ENCODE results near the gene LYL1.

The LYL1 gene

DNA sequence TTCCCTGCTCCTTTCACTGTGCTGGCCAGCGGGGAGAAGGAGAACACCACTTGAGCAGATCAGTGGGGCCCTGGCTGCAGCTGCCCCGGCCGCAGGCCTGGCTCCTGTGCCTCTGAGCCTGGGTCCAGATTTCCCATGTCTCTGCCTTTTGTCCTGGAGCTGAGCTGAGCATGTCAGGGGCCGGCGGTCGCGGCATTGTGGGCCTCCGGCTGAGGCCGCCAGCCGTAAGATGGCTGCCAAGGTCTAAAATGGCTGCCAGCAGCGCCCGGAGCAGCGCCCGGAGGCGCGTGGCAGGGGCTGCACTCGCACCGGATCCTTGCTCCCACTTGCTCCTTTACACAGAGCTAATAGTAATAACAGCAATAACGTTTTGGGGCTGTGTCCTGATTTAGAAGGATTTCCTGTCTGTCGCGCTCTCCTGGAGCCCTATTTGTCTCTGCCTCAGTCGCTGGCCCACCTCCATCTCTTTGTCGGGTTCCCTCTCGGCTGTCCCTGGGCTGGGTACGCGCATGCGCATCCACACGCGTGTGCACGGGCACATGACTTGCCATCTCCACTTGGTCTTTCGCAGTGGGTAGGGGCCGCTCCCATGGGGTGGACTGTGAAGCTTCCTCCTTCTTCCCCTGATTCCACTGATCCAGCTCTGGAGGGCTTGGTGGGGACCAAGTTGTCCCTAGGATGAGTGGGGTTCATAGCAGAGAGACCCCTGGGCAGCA lies 32.1 kb downstream of the LYL1 start:
- no peak for TF ChIP-seq CTCF (IDR thresholded peaks at IDR 0.05; ENCODE audit: low read depth, low read length)
- H3K36me3 ChIP-seq: peaks cover 3% of the 10 kb centered on the region; the same call in 1 of the 2 replicates
- no peaks in the 10 kb centered on the region for H3K9me3 ChIP-seq
- H3K4me3 ChIP-seq (ENCODE audit: low read depth, low read length): no peak overlapping the region
- DNase-seq: no peak
- H3K27me3 ChIP-seq: no peaks in the 10 kb centered on the region
- peaks cover 5% of the 10 kb centered on the region; the same call in 1 of the 2 replicates for H3K4me1 ChIP-seq

DNA sequence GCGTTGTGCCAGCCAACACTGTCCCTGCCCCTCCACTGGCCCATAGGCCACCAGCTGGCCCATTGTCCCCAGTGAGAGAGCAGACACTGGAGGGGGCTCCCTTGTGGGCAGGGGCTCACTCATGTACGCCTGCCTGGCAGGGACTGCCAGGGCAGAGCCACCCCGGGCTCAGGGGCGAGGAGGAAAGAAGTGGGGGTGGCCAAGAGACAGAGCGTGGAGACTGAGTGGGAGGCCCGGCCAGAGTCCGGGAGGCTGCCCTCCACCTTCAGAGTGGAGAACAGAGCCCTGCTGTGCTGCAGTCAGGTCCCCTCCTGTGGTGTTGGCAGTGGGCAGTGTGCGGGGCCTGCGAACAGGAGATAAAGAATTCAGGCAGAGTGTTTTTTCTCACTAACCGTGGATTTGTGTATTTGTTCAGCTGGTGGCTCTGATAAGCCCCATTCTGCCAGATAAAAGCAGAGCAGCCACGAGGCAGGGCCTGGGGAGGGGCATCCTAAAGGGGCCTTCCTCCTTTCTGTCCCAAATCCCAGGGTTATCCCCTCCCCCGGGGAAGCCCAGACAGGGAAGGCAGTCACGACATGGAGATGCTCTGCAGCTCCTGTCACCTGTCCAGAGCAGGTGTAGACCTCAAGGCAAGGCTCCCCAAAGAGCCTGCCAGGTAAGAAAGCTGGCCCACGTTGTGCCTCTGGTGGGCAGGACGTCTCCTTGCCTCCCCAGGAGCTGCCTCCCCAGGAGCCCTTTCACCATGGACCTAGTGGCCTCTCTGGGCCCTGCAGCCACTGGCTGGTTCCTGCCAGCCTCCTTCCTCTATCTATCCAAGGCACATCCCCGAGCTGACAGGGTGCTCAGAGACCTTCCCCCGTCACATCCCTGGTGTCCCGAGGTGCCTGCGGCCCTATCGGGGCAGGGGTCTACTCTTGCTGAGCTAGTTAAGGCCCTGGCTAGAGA lies 33.0 kb downstream of the LYL1 start:
- TF ChIP-seq CTCF (IDR thresholded peaks at IDR 0.05; ENCODE audit: low read depth, low read length): no peak
- Histone ChIP-seq H3K27me3 (no peaks in the 10 kb centered on the region), H3K4me1 (peaks cover 5% of the 10 kb centered on the region; the same call in 1 of the 2 replicates), H3K9me3 (no peaks in the 10 kb centered on the region), H3K36me3 (peaks cover 3% of the 10 kb centered on the region; the same call in 1 of the 2 replicates), H3K4me3 (ENCODE audit: low read depth, low read length) (no peak overlapping the region)
- no peak for DNase-seq

DNA sequence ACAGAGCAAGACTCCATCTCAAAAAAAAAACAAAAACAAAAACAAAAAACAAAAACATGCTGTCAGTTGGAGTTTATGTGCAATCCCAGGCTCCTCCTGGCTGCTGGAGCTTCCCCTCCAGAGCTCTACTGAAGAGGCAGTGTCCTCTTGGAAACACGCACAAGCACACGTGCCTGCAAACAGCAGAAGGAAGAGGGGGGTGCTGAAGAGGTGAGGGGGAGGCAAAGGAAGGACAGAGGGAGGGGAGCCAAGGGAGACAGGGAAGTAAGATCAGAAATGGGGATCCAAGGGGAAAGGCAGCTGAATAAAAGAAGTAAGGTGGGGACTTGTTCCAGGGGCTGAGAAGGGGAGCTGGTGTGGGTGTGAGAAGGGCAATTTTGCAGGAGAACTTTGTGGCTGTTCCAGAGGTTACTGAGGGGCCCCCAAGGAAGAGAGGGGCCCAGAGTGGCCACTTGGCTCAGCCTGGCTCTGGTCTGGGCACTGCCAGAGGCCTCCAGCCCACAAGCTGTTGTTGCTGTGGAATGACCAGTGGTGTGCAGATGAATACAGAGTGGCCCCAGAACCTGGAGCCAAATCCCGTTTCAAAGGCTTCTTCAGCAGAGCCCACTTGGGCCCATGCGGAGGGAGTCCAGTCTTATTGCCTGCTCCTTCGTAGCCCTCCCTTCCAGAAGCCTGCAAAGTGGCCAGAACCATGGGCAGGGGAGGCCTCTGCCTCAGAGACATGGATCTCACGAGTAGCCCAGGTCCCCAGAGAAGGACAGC lies 34.4 kb downstream of the LYL1 start:
- no peaks in the 10 kb centered on the region for H3K36me3 ChIP-seq
- H3K9me3 ChIP-seq: no peaks in the 10 kb centered on the region
- peaks cover 5% of the 10 kb centered on the region; the same call in 1 of the 2 replicates for H3K4me1 ChIP-seq
- no peak overlapping the region for H3K4me3 ChIP-seq (ENCODE audit: low read depth, low read length)
- no peak for DNase-seq
- H3K27me3 ChIP-seq: no peaks in the 10 kb centered on the region
- no peak for TF ChIP-seq CTCF (IDR thresholded peaks at IDR 0.05; ENCODE audit: low read depth, low read length)

DNA sequence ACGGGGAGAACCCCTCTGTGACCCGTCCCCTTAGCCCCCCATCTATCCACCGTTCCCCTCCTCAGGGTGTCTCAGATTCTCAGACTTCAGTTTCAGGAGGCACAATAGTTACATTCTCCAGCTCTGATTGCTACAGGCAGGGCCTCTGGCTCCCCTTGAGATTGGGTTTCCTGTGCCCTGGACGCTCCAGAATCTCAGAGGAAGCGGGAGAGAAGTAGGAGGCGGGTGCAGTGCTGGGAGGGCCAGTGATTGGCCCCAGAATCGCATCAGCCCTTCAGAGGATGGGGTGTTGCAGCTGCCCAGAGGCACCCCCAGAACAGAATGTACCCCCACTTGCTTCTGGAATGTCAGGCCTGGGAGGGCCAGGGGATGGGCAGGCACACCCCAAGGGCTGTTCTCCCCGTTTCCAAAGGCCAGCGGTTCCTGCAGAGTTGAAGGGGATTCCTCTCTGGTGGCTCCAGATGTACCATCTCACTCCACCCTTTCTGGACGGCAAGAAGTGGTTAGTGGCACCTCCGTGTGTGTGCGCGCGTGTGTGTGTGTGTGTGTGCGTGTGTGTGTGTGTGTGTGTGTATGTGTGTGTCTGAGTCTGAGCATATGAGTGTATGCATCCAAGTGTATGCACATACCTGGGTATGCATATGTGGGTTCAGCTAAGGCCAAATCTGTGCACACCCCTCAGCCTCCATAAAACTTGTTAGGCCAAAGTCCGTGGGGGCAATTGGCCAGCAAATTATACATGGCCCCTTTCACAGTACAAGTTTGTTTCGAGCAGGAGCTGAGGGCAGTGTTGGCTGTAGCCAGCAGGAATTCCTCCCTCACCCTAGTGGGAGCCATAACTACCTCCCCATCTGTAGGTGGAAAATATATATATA lies 35.5 kb downstream of the LYL1 start:
- no peaks in the 10 kb centered on the region for H3K36me3 ChIP-seq
- DNase-seq: no peak
- H3K27me3 ChIP-seq: no peaks in the 10 kb centered on the region
- no peak for TF ChIP-seq CTCF (IDR thresholded peaks at IDR 0.05; ENCODE audit: low read depth, low read length)
- H3K9me3 ChIP-seq: no peaks in the 10 kb centered on the region
- H3K4me1 ChIP-seq: peaks cover 5% of the 10 kb centered on the region; the same call in 1 of the 2 replicates
- H3K4me3 ChIP-seq (ENCODE audit: low read depth, low read length): no peak overlapping the region

DNA sequence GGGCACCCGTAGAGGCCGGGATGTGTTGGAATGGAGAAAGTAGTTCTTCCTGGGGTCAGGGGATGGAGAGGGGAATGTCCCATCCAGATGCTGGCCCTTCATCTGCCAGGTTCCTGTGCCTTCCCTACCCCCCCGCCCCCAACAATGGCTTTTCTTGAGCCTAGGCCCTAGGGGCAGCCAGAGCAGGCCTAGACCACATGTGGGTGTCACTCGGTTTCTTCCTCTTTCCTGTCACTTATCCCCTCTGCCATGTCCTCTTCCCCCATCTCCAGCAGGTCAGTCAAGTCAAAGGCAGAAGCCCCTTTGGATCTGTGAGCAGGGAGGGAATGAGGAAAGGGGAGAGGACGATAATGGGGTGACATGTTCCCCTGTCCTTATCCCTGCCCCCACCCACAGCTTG lies 36.4 kb downstream of the LYL1 start:
- no peak overlapping the region for H3K4me3 ChIP-seq (ENCODE audit: low read depth, low read length)
- H3K9me3 ChIP-seq: no peaks in the 10 kb centered on the region
- TF ChIP-seq CTCF (IDR thresholded peaks at IDR 0.05; ENCODE audit: low read depth, low read length): no peak
- no peaks in the 10 kb centered on the region for H3K27me3 ChIP-seq
- H3K4me1 ChIP-seq: peaks cover 5% of the 10 kb centered on the region; the same call in 1 of the 2 replicates
- no peaks in the 10 kb centered on the region for H3K36me3 ChIP-seq
- no peak for DNase-seq

Data from BE2C (cell line).